ENCODE data around the gene FOXS1. TPM values are rescaled to one million over a fixed set of nuclear protein-coding genes. Genes with fewer than 3 reads are reported as not detected.

Gene FOXS1
- polyA plus RNA-seq, 3 donors = not detected

DNA sequence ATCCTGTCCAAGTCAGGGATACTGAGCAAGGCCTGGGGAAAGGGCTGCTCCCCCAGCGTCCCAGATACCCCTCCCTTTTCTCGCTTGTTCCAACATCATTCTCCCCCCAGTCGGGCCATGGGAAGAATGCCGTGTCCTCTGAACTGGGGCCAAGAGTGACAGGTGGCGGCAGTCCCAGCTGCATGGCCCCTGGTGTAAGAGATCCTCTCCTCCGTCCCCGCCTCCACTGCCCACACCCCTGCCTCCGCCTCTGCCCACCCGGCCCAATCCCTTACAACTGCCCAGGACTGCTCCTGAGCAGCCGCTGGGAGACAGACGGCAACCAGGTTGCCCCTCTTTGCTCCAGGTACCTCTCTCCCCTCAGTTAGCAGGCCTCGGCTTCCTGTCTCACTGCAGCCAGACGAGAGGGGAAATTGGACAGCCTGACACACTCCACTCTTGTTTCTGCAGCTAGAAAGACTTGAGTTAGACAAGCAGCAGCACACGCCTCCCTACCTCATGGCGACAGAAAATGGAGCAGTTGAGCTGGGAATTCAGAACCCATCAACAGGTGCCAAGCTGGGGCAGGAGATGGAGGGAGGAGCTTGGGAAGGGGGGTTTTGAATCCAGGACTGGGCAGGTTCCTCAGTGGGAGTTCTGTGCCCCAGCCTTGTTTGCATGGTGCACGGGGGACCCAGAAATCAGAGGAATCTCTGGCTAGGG lies 26.2 kb downstream of the FOXS1 start, which contains the start of gene MYLK2:
Gene MYLK2 (plus strand): TSS at position 274 of the 702 bp plus-strand sequence. CDS start 225 bp downstream, at position 499.
- Mint-ChIP-seq H3K36me3 (no peaks in the 10 kb centered on the region), H3K27ac (no peak within 1 kb of the TSS), H3K27me3 (ENCODE audit: low read depth in 3 of 3) (peaks cover 2 to 8% (median 5%) of the 10 kb centered on the region in 3 donors), H3K9me3 (peaks cover 0 to 2% (median 0%) of the 10 kb centered on the region in 7 donors), H3K4me1 (peaks cover 4% of the 10 kb centered on the region), H3K4me3 (no peak within 1 kb of the TSS)
- TF ChIP-seq, protein P1, sequence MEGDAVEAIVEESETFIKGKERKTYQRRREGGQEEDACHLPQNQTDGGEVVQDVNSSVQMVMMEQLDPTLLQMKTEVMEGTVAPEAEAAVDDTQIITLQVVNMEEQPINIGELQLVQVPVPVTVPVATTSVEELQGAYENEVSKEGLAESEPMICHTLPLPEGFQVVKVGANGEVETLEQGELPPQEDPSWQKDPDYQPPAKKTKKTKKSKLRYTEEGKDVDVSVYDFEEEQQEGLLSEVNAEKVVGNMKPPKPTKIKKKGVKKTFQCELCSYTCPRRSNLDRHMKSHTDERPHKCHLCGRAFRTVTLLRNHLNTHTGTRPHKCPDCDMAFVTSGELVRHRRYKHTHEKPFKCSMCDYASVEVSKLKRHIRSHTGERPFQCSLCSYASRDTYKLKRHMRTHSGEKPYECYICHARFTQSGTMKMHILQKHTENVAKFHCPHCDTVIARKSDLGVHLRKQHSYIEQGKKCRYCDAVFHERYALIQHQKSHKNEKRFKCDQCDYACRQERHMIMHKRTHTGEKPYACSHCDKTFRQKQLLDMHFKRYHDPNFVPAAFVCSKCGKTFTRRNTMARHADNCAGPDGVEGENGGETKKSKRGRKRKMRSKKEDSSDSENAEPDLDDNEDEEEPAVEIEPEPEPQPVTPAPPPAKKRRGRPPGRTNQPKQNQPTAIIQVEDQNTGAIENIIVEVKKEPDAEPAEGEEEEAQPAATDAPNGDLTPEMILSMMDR (IDR thresholded peaks at IDR 0.05) = no peak
- Histone ChIP-seq H3K4me3 (replicated peaks in 1 of 3; ENCODE audit: low read depth in 2 of 3, low read length in 3 of 3) (no peak within 1 kb of the TSS), H2AFZ (ENCODE audit: insufficient read depth, low read depth, low read length, poor library complexity, severe bottlenecking) (no peak within 1 kb of the TSS), H3K36me3 (replicated peaks in 1 of 2; ENCODE audit: control insufficient read depth in 1 of 2, insufficient read depth in 2 of 2, low read length in 2 of 2) (no peaks in the 10 kb centered on the region), H3K4me2 (replicated peaks; ENCODE audit: extremely low read depth, low read length, poor library complexity, severe bottlenecking) (no peak within 1 kb of the TSS), H4K20me1 (ENCODE audit: insufficient read depth, low read length) (no peaks in the 10 kb centered on the region), H3K27me3 (ENCODE audit: control insufficient read depth in 2 of 2, insufficient read depth in 2 of 2, low read length in 2 of 2) (peaks cover 0 to 6% of the 10 kb centered on the region in 2 donors), H3K9ac (ENCODE audit: insufficient read depth, low read length, poor library complexity, severe bottlenecking) (no peak within 1 kb of the TSS), H3K4me1 (ENCODE audit: control insufficient read depth in 1 of 2, insufficient read depth in 2 of 2, low read length in 2 of 2) (peaks cover 3 to 9% of the 10 kb centered on the region in 2 donors), H3K9me3 (replicated peaks in 1 of 2; ENCODE audit: control insufficient read depth in 1 of 2, insufficient read depth in 1 of 2, low read length in 2 of 2) (no peaks in the 10 kb centered on the region), H3K79me2 (ENCODE audit: insufficient read depth, low read length) (no peaks in the 10 kb centered on the region), H3K27ac (ENCODE audit: low read depth in 1 of 2, low read length in 2 of 2) (no peak within 1 kb of the TSS)
- intact Hi-C loops (cut with micrococcal nuclease) = no loop called here
- 94% methylated on average over 12 of the region's 16 CpGs for WGBS (ENCODE audit: insufficient coverage)
- no peak for DNase-seq

- no peaks in the 10 kb centered on the region for H3K36me3 Mint-ChIP-seq
- no peaks in the 10 kb centered on the region for H3K36me3 ChIP-seq (replicated peaks in 1 of 2; ENCODE audit: control insufficient read depth in 1 of 2, insufficient read depth in 2 of 2, low read length in 2 of 2)
- no peak overlapping the region for H3K9ac ChIP-seq (ENCODE audit: insufficient read depth, low read length, poor library complexity, severe bottlenecking)
- peaks cover 2 to 8% (median 5%) of the 10 kb centered on the region in 3 donors for H3K27me3 Mint-ChIP-seq (ENCODE audit: low read depth in 3 of 3)
- H3K4me1 ChIP-seq (ENCODE audit: control insufficient read depth in 1 of 2, insufficient read depth in 2 of 2, low read length in 2 of 2) = peaks cover 3 to 9% of the 10 kb centered on the region in 2 donors
- DNase-seq = no peak
- H3K9me3 Mint-ChIP-seq = peaks cover 0 to 2% (median 0%) of the 10 kb centered on the region in 7 donors
- peaks cover 4% of the 10 kb centered on the region for H3K4me1 Mint-ChIP-seq
- H3K79me2 ChIP-seq (ENCODE audit: insufficient read depth, low read length) = no peaks in the 10 kb centered on the region
- intact Hi-C loops (cut with micrococcal nuclease) = no loop called here
- no peaks in the 10 kb centered on the region for H4K20me1 ChIP-seq (ENCODE audit: insufficient read depth, low read length)
- no peak overlapping the region for H3K27ac Mint-ChIP-seq
- no peak overlapping the region for H3K4me3 ChIP-seq (replicated peaks in 1 of 3; ENCODE audit: low read depth in 2 of 3, low read length in 3 of 3)
- H3K27ac ChIP-seq (ENCODE audit: low read depth in 1 of 2, low read length in 2 of 2) = no peak overlapping the region
- H3K9me3 ChIP-seq (replicated peaks in 1 of 2; ENCODE audit: control insufficient read depth in 1 of 2, insufficient read depth in 1 of 2, low read length in 2 of 2) = no peaks in the 10 kb centered on the region
- peaks cover 0 to 6% of the 10 kb centered on the region in 2 donors for H3K27me3 ChIP-seq (ENCODE audit: control insufficient read depth in 2 of 2, insufficient read depth in 2 of 2, low read length in 2 of 2)
- H3K4me2 ChIP-seq (replicated peaks; ENCODE audit: extremely low read depth, low read length, poor library complexity, severe bottlenecking) = no peak overlapping the region
- WGBS (ENCODE audit: insufficient coverage) = 73% methylated on average over 6 of the region's 8 CpGs
- TF ChIP-seq, protein P1 (IDR thresholded peaks at IDR 0.05) = no peak
- H3K4me3 Mint-ChIP-seq = no peak overlapping the region
- H2AFZ ChIP-seq (ENCODE audit: insufficient read depth, low read depth, low read length, poor library complexity, severe bottlenecking) = no peak overlapping the region
Measured at GRCh38 chr20:31818376-31818908, 27.0 kb downstream of the FOXS1 start.

Data from CD14-positive monocyte (primary cell).